22Rv1 (cell line): ENCODE data around the gene CFAP119.

Experiments
- CTCF ChIP-seq: fragments of 450-650 bp; IDR thresholded peaks from 2 replicates; pipeline ENCODE4 v1.5.1; 2017; ENCODE audit warnings: mild to moderate bottlenecking
- ZFX ChIP-seq: fragments of 450-650 bp; IDR thresholded peaks from 2 replicates; pipeline ENCODE4 v1.6.1; 2017; ENCODE audit warnings: antibody characterized with exemption, borderline replicate concordance

DNA sequence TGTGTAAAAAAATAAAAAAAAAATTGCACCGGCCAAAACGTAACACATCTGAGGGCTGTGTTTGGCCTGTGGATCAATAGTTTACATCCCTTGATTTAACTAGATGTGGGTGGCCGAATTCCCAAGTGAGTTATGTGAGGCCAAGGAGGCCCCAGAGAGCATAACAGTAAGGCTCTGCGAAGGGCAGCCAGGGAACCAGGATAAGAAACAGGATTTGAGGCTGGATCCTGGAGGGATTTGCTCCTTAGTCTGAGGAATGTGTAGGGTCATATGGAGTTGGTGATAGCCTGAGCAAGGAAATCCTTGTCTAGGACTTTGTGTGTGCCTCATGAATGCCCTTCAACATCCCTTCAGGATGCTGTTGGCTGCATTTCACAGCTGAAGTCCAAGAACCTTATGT lies 11.7 kb downstream of the CFAP119 start:
- no peak for TF ChIP-seq CTCF
- no peak for TF ChIP-seq ZFX
